Measurements from ENCODE around the gene SLC25A1.

- no peak for TF ChIP-seq CTCF (IDR thresholded peaks at IDR 0.05; ENCODE audit: poor library complexity)
- TF ChIP-seq EZH2phosphoT487 (IDR thresholded peaks at IDR 0.05; ENCODE audit: low read depth, severe bottlenecking, unreplicated experiment), result no peak
Measured at GRCh38 chr22:19208287-19208847, 29.8 kb upstream of the SLC25A1 start.
